Astrocyte of the cerebellum (primary cell): Measurements from ENCODE around the gene DNAJB11.

Source experiments
- DNase-seq: peaks from one replicate; pipeline ENCODE4 v3.0.0-alpha.2; 2011; ENCODE audit warnings: low read depth
- H3K4me3 ChIP-seq: 2 replicates; pipeline ENCODE4 v1.5.1; 2011; ENCODE audit warnings: mild to moderate bottlenecking, low read depth, low read length, moderate library complexity
- in situ Hi-C: cut with HindIII; loops from 2 replicates; pipeline ENCODE4 v1.10.0; 2017; ENCODE audit warnings: low sequenced_read_pairs
- TF ChIP-seq, protein P1 (sequence below): IDR thresholded peaks from 2 replicates; pipeline ENCODE4 v1.5.1; 2012; ENCODE audit warnings: low read length, low read depth, moderate library complexity, mild to moderate bottlenecking; ENCODE audit errors: missing control alignments

DNAJB11 gene

DNA sequence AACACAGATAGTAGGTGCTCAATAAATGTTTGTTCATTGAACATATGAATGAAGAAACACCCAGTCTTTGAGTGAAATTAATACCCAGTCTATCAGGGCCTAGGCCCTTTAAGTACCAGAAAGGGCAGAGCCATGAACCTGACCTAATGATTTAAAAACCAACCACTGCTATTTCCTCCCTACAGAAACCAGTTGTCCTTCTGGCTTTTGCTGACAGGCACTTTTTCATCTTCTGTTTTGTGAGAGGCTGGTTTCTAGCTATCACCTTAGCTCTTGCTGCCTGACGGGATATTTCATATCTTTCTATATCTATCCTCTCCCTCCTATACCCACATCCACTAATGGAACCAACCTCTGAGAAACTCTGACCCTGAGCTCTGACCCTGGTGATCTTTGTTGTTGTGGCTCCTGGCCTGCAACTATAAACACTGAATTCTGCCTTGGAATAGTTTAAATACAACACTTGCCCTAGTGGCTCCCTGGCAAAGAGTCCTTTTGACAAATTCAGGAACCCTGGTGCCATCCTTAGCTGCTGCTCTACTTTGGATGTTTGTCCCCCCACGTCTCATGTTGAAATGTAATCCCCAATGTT is 38.2 kb downstream of the DNAJB11 start:
- no peak overlapping the region for H3K4me3 ChIP-seq
- in situ Hi-C loops = no loop called here
- DNase-seq = no peak
- TF ChIP-seq, protein P1, sequence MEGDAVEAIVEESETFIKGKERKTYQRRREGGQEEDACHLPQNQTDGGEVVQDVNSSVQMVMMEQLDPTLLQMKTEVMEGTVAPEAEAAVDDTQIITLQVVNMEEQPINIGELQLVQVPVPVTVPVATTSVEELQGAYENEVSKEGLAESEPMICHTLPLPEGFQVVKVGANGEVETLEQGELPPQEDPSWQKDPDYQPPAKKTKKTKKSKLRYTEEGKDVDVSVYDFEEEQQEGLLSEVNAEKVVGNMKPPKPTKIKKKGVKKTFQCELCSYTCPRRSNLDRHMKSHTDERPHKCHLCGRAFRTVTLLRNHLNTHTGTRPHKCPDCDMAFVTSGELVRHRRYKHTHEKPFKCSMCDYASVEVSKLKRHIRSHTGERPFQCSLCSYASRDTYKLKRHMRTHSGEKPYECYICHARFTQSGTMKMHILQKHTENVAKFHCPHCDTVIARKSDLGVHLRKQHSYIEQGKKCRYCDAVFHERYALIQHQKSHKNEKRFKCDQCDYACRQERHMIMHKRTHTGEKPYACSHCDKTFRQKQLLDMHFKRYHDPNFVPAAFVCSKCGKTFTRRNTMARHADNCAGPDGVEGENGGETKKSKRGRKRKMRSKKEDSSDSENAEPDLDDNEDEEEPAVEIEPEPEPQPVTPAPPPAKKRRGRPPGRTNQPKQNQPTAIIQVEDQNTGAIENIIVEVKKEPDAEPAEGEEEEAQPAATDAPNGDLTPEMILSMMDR = no peak

DNA sequence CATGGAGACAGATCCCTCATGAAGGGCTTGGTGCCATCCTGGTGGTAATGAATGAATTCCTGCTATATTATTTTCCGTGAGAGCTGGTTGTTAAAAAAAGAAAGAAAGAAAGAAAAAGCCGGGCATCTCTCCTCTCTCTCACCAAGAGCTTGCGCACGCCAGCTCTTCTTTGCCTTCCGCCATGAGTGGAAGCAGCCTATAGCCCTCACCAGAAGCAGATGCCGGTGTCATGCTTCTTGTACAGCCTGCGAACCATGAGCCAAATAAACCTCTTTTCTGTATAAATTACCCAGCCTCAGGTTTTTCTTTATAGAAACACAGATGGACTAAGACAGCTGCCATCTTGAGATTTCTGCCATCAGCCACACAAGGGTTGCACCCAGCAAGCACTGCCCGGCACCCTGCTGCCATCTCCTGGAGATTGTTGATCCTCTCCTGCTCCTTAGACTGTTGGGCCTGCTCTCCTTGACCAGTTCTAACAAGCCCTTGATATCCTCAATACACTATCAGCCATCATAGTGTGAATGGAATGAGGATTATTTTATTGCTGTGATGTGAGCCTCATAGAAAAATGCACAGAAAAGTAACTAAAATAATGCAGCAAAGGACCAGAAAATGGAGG is 38.8 kb downstream of the DNAJB11 start:
- no peak overlapping the region for H3K4me3 ChIP-seq
- DNase-seq = no peak
- TF ChIP-seq, protein P1 = no peak
- in situ Hi-C loops = no loop called here

DNA sequence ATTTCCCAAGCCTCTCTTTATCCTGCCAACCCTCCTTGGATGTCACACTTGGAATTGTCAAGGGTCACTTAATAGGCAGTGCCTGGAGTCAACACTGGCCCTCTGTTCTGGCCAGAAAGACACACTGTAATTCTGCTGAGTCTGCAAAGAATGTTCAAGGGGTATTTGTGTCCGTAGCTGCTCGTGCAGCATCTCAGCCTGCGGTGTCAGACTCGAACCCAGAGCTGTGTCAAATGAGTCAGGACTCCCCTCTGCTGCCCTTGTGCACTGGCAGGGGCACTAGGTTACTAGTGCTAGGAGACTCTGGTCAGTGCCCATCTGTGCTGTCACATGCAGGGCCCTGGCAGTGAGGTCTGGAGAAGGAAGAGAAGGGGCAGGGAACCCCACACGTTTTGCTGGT is 41.5 kb downstream of the DNAJB11 start:
- no peak overlapping the region for H3K4me3 ChIP-seq
- in situ Hi-C loops = no loop called here
- TF ChIP-seq, protein P1 = no peak
- no peak for DNase-seq

DNA sequence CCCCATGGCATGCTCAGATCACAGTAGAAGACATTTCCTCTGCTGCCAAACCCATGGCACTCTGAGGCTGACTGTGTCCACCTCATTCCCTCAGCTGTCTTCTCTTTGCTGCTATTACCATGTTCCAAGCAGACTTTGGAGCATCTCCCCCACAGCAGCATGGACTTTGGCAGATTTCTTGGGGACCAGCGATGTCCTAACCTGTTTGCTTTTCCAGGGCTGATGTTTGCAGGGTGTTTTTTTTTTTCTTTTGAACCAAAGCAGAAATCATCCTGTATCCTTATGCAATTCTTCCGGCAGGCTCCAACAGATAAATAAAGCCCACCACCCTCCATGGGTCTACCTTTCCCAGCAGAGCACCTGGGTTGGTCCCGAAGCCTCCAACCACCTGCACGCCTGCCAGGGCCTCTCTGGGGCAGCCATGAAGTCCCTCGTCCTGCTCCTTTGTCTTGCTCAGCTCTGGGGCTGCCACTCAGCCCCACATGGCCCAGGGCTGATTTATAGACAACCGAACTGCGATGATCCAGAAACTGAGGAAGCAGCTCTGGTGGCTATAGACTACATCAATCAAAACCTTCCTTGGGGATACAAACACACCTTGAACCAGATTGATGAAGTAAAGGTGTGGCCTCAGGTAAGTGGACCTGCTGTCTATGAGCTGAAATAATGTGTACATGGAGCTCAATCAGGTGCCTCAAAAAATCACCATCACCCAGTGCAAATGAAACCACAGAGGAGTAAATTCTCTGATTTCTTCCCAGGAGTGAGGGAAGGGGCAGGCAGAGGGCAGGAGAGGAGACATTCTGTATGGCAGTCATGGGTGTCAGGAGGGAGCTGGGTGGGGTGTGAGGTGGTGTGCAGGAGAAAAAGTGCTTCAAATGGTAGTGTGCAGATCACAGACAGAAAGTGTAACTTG is 42.5 kb downstream of the DNAJB11 start, which contains the start of gene AHSG:
TSS of gene AHSG (plus strand) at position 340 of the 916 bp plus-strand sequence. CDS start at position 422, 82 bp downstream.
- in situ Hi-C loops = no loop called here
- TF ChIP-seq, protein P1 = no peak
- H3K4me3 ChIP-seq = no peak within 1 kb of the TSS
- no peak for DNase-seq

DNA sequence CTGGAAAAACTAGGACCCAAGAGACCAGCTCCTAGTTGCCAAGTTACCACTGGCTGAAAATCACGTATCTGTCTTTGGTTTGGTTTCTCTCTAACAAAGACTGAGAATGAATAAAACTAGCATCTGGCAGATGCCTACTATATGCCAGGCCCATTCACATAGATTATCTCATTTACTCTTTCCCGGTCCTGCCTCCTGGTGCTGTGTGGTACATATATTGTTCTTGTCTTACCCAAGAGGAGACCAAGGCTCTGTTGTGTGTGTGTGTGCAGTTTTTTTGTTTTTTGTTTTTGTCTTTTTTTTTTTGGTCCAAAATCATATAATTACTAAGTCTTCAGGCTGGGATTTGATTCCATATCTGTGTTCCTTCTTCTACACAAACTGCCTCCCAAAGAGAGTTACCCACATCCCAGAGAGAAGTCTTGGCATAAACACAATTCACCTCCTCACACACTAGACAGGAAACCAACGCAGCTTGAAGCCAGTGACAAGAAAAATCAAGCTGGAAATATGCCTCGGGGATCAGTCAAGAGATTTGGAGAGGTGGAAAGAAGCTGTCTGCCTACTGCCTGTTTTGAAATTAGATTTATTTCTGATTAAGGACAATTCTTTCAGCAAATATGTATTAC is 43.2 kb downstream of the DNAJB11 start:
- in situ Hi-C loops = no loop called here
- peak; percentile 31 for DNase-seq
- no peak overlapping the region for H3K4me3 ChIP-seq
- TF ChIP-seq, protein P1 = no peak

DNA sequence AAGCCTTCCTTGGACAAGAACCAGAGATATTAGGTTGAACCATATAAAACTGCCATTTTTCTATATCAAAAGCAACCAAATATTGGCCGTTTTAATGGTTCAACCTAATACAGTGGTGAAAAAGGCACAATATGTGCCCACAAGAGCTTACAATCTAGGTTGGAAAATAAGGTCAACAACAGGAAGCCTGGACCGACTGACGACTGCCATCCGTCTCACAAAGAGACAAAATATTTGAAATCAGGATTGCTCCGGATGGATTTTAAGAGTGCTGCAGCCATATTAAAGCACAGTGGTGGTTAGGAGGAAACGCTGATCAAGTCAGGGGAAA is 43.7 kb downstream of the DNAJB11 start:
- no peak for DNase-seq
- no peak overlapping the region for H3K4me3 ChIP-seq
- in situ Hi-C loops = no loop called here
- TF ChIP-seq, protein P1 = no peak
